Upper lobe of left lung (tissue), 6 donors: ENCODE data around the gene AGAP1. TPM values are rescaled to one million over a fixed set of nuclear protein-coding genes. Genes with fewer than 3 reads are reported as not detected.
"Not testable (repeated sequence)": the region's sequence is repeated elsewhere in the genome, so short reads cannot be mapped to it uniquely, and the experiment has no call there.

ENCODE experiments used
- ATAC-seq, 2 donors: fragments of 200-7000 bp; cut with Tn5 transposase; one replicate each; pipeline ENCODE4 v1.9.1; 2022; ENCODE audit warnings: mild to moderate bottlenecking in 2 of 2, moderate library complexity in 2 of 2; ENCODE audit not compliant: low FRiP score in 2 of 2
- DNase-seq, 2 donors: peaks; one replicate each; pipeline ENCODE4 v3.0.0-alpha.2; 2019 to 2020
- H3K27ac ChIP-seq, 4 donors: fragments of 200-600 bp; sonication (generic); one replicate each; pipeline ENCODE4 v1.5.1; 2016 to 2019
- H3K27me3 ChIP-seq, 4 donors: fragments of 200-600 bp; sonication (generic); one replicate each; pipeline ENCODE4 v1.5.1; 2017 to 2019
- H3K36me3 ChIP-seq, 4 donors: fragments of 200-600 bp; sonication (generic); one replicate each; pipeline ENCODE4 v1.5.1; 2016 to 2019
- H3K4me1 ChIP-seq, 4 donors: fragments of 200-600 bp; sonication (generic); one replicate each; pipeline ENCODE4 v1.5.1; 2018 to 2019
- H3K4me3 ChIP-seq, 4 donors: fragments of 200-600 bp; sonication (generic); one replicate each; pipeline ENCODE4 v1.5.1; 2017 to 2019; ENCODE audit warnings: mild to moderate bottlenecking in 2 of 4, moderate library complexity in 1 of 4
- H3K9me3 ChIP-seq, 4 donors: fragments of 200-600 bp; sonication (generic); one replicate each; pipeline ENCODE4 v1.5.1; 2018 to 2019
- EP300 ChIP-seq, 4 donors: sonication (generic); formaldehyde crosslinking; IDR thresholded peaks; one replicate each; pipeline ENCODE4 v1.5.1; 2017; ENCODE audit warnings: antibody characterized with exemption in 4 of 4, control low read depth in 2 of 4
- POLR2A ChIP-seq, 4 donors: fragments of 450-650 bp; IDR thresholded peaks; one replicate each; pipeline ENCODE4 v1.5.1; 2016 to 2017; ENCODE audit warnings: antibody characterized with exemption in 4 of 4, mild to moderate bottlenecking in 2 of 4
- POLR2AphosphoS5 ChIP-seq, 2 donors: sonication (generic); formaldehyde crosslinking; IDR thresholded peaks; one replicate each; pipeline ENCODE4 v1.5.1; 2017; ENCODE audit warnings: antibody characterized with exemption in 2 of 2
- WGBS, 2 donors: methylation state at CpG; one replicate each; pipeline ENCODE4 v1.1.5; 2017 to 2018; 5-methylcytosine and 5-hydroxymethylcytosine counted together
- total RNA-seq, 6 donors: library from RNA; depleted of rRNA in 4 of 6; stranded (reverse); fragments of >200 nt in 4 of 6; gene quantifications; one replicate each; pipeline versions ENCODE4 v1.1.0 to v1.2.1, GENCODE V29; 2016 to 2021
- TF ChIP-seq, protein P1 (sequence below), 6 experiments: fragments of 450-650 bp in 4 of 6; fragments of 200-600 bp in 2 of 6; sonication (generic) in 2 of 6; IDR thresholded peaks; one replicate each; pipeline ENCODE4 v1.5.1; 2016 to 2019; ENCODE audit warnings: antibody characterized with exemption in 6 of 6
- donor health status: DM: no; HTN: no; CAD: no; lungs with moderate emphysema.
- donor health status: DM: no; HTN: yes; CAD: no; lungs with severe emphysema.

AGAP1 gene
- total RNA-seq, 6 donors from 2014 or later: 25.5 to 45.1 (median 30.7) TPM

DNA sequence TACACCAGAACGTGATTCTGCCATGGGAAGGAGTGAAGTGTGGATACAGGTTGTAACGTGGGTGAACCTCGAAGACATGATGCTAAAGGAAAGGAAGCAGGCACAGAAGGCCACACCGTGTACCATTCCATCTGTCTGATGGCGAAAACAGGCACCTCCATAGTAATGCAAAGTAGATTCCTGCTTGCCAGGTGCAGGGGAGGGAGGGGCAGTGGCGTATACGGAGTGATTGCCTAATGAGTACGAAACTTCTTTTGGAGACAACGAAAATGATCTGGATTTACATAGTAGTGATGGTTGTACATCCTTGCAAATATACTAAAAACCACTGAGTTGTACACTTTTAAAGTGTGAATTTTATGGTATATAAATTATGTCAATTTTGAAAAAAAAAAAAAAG lies 567.7 kb downstream of the AGAP1 start:
- TF ChIP-seq POLR2AphosphoS5 (IDR thresholded peaks at IDR 0.05) (no peak), POLR2A (IDR thresholded peaks at IDR 0.05) (no peak), EP300 (IDR thresholded peaks at IDR 0.05) (no peak)
- TF ChIP-seq, protein P1, sequence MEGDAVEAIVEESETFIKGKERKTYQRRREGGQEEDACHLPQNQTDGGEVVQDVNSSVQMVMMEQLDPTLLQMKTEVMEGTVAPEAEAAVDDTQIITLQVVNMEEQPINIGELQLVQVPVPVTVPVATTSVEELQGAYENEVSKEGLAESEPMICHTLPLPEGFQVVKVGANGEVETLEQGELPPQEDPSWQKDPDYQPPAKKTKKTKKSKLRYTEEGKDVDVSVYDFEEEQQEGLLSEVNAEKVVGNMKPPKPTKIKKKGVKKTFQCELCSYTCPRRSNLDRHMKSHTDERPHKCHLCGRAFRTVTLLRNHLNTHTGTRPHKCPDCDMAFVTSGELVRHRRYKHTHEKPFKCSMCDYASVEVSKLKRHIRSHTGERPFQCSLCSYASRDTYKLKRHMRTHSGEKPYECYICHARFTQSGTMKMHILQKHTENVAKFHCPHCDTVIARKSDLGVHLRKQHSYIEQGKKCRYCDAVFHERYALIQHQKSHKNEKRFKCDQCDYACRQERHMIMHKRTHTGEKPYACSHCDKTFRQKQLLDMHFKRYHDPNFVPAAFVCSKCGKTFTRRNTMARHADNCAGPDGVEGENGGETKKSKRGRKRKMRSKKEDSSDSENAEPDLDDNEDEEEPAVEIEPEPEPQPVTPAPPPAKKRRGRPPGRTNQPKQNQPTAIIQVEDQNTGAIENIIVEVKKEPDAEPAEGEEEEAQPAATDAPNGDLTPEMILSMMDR (IDR thresholded peaks at IDR 0.05): no peak
- no peaks in the 10 kb centered on the region for H3K27me3 ChIP-seq
- ATAC-seq (no peak), DNase-seq (no peak)
- 55 to 78% methylated on average over 9 of the region's 9 CpGs for WGBS, 2 donors
- no peaks in the 10 kb centered on the region for H3K4me1 ChIP-seq
- H3K27ac ChIP-seq: no peak overlapping the region
- H3K9me3 ChIP-seq: peaks cover 0 to 5% (median 0%) of the 10 kb centered on the region in 4 donors
- no peaks in the 10 kb centered on the region for H3K36me3 ChIP-seq
- H3K4me3 ChIP-seq: no peak overlapping the region

DNA sequence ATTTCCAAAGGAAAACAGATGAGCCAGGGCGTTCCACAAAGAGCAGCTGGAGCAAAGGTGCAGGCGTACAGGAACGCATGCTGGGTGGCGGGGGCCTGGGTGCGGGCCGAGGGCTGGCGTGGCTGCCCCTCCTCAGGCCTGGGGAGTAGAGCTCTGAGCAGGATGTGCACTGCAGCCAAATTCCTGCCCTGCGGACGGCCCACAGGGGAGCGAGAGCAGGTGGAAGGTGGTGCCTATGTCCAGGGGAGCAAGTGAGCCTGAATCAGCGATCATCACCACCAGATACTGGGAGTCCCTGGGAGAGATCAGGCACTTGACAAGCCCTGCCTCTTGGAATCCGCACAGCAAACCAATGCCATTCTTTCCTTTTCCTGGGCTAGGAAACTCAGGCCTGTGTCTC lies 568.1 kb downstream of the AGAP1 start:
- no peak for TF ChIP-seq EP300 (IDR thresholded peaks at IDR 0.05)
- TF ChIP-seq, protein P1 (IDR thresholded peaks at IDR 0.05): no peak
- no peak for TF ChIP-seq POLR2AphosphoS5 (IDR thresholded peaks at IDR 0.05)
- TF ChIP-seq POLR2A (IDR thresholded peaks at IDR 0.05): no peak
- Histone ChIP-seq H3K27ac (no peak overlapping the region), H3K36me3 (no peaks in the 10 kb centered on the region), H3K4me1 (no peaks in the 10 kb centered on the region), H3K9me3 (peaks cover 0 to 5% (median 0%) of the 10 kb centered on the region in 4 donors), H3K27me3 (no peaks in the 10 kb centered on the region), H3K4me3 (no peak overlapping the region)
- DNase-seq: peak in 1 of 2 donors; percentile 54
- ATAC-seq: peak in 1 of 2 donors; percentile 12
- 89 to 92% methylated on average over 10 to 12 of the region's 12 CpGs for WGBS, 2 donors

DNA sequence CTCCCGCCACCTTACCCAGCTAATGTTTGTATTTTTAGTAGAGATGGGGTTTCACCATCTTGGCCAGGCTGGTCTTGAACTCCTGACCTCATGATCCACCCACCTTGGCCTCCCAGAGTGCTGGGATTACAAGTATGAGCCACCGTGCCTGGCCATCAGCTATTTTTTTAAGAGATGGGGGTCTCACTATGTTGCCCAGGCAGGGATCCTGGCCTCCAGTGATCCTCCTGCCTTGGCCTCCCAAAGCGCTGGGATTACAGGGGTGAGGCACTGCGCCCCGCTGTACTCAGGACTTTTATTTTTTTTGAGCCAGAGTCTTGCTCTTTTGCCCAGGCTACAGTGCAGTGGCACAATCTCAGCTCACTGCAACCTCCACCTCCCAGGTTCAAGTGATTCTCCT lies 569.0 kb downstream of the AGAP1 start:
- not testable (repeated sequence) for H3K9me3 ChIP-seq, DNase-seq, H3K4me3 ChIP-seq, H3K27me3 ChIP-seq, H3K4me1 ChIP-seq, H3K27ac ChIP-seq, H3K36me3 ChIP-seq, ATAC-seq
- WGBS, 2 donors: 95 to 99% methylated on average over 5 of the region's 5 CpGs

DNA sequence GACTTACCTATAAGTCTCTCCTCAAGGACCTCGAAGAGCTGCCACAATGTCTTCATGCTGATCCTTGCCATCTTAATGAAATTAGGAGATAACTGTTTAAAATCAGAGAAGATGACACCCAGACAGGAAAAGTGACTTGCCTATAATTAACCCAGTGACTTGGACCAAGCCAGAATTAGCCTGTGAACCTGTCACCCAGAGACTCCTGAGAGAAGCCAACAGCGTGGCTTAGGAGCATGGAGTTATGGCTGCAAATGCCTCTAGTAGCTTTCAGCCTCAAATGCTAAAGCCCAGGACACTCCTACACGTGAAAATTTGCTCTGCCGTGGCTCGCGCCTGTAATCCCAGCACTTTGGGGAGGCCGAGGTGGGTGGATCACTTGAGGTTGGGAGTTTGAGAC lies 570.2 kb downstream of the AGAP1 start:
- Histone ChIP-seq H3K4me3 (no peak overlapping the region), H3K27me3 (no peaks in the 10 kb centered on the region), H3K36me3 (no peaks in the 10 kb centered on the region), H3K9me3 (no peaks in the 10 kb centered on the region), H3K4me1 (no peaks in the 10 kb centered on the region), H3K27ac (no peak overlapping the region)
- 94 to 95% methylated on average over 7 of the region's 7 CpGs for WGBS, 2 donors
- DNase-seq (no peak), ATAC-seq (no peak)
- no peak for TF ChIP-seq POLR2A (IDR thresholded peaks at IDR 0.05)
- no peak for TF ChIP-seq EP300 (IDR thresholded peaks at IDR 0.05)

DNA sequence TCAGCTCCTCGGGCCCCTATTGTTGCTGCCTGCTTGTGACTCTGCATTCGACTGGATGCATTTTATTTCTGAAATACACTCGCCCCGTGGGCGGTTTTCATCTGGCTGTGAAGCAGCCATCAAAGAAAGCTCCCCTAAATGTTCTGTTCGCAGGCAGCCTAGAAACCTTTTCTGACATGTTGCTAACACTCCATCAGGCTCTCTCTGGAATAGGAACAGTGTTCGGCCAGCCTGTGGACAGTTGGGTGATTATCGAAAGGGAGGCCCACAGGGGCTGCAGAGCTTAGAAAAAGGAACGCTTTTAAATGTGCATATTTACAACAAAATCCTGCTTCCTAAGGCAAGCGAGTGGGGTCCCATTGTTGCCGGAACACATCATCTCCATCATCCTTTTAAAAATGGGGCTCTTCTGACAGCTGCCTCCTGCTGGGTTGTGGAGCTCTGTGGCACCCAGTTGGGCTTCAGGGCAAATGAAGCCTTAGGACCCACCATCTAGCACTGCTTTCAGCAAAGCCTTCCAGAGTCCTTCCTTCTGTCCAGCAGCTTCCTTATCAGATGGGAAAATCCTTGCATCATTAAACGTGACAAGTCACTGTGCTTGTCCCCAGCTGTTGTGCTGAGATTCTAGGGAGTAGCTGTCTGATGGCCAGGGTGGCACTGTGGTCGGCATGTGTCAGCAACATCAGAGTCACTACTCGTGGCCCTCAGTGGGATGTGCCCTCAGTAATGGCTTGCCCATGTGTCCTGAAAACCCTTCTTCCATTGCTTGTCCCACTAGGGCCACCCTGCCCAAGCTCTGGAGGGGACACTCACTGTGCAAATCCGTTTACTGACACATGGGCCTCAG lies 571.7 kb downstream of the AGAP1 start:
- no peak for ATAC-seq
- no peaks in the 10 kb centered on the region for H3K9me3 ChIP-seq
- no peaks in the 10 kb centered on the region for H3K27me3 ChIP-seq
- no peaks in the 10 kb centered on the region for H3K36me3 ChIP-seq
- TF ChIP-seq EP300 (IDR thresholded peaks at IDR 0.05) (no peak), POLR2A (IDR thresholded peaks at IDR 0.05) (no peak), POLR2AphosphoS5 (IDR thresholded peaks at IDR 0.05) (no peak)
- TF ChIP-seq, protein P1 (IDR thresholded peaks at IDR 0.05): no peak
- no peak overlapping the region for H3K4me3 ChIP-seq
- 90 to 91% methylated on average over 12 to 15 of the region's 15 CpGs for WGBS, 2 donors
- no peak overlapping the region for H3K27ac ChIP-seq
- DNase-seq: no peak
- H3K4me1 ChIP-seq: no peaks in the 10 kb centered on the region

DNA sequence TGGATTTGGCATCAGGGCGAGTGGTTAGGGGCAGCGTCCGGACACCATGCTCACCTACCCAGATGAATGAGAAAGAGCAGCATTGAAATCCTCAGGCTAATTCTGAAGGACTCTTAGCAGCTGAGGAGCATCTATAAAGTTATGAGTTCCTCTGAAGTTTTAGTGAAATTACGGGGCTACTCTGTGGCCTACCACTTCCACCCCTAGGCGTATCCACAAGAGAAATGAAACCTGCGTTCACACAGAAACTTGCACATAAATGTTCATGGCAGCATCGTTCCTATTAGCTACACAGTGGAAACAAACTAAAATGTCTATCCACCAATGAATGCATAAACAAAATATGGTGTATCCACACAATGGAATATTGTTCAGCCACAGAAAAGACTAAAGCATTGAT lies 576.4 kb downstream of the AGAP1 start:
- no peak for DNase-seq
- no peaks in the 10 kb centered on the region for H3K4me1 ChIP-seq
- H3K4me3 ChIP-seq: no peak overlapping the region
- 90 to 98% methylated on average over 7 of the region's 7 CpGs for WGBS, 2 donors
- no peaks in the 10 kb centered on the region for H3K9me3 ChIP-seq
- H3K27me3 ChIP-seq: no peaks in the 10 kb centered on the region
- ATAC-seq: no peak
- H3K27ac ChIP-seq: no peak overlapping the region
- H3K36me3 ChIP-seq: no peaks in the 10 kb centered on the region
- TF ChIP-seq EP300 (IDR thresholded peaks at IDR 0.05) (no peak), POLR2A (IDR thresholded peaks at IDR 0.05) (no peak), POLR2AphosphoS5 (IDR thresholded peaks at IDR 0.05) (no peak)
- TF ChIP-seq, protein P1 (IDR thresholded peaks at IDR 0.05): no peak
